HFF-Myc (cell line): ENCODE measurements around the gene ESYT1.
"Not testable (repeated sequence)": the region's sequence is repeated elsewhere in the genome, so short reads cannot be mapped to it uniquely, and the experiment has no call there.

Source experiments
- DNase-seq: peaks from one replicate; pipeline ENCODE4 v3.0.0-alpha.2; 2011; ENCODE audit warnings: low read depth; ENCODE audit errors: extremely low read depth
- H3K4me3 ChIP-seq: replicated peaks from 2 replicates; pipeline ENCODE4 v1.5.1; 2011; ENCODE audit warnings: low read depth, mild to moderate bottlenecking, control low read depth, low read length
- TF ChIP-seq, protein P1 (sequence below): IDR thresholded peaks from 2 replicates; pipeline ENCODE4 v1.5.1; 2012; ENCODE audit warnings: mild to moderate bottlenecking, low read depth, low read length, control low read depth; ENCODE audit errors: missing control alignments

The ESYT1 gene

DNA sequence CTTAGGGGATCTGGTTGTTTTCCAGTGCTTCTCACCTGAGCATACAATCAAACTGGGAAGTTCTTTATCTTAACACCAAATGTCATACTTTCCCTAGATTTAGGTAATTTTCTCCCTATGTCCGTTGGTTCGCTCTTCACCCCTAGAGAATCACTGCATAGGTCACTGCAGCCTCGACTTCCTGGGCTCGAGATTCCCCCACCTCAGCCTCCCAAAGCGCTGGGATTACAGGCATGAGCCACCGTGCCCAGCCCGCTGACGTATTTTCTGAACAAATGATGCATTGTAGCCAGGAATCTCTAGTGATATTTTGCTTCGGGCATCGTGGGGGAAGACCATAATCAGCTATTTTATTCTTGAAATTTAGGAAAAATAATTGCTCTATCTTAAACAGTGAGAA is 12.7 kb upstream of the ESYT1 start:
- no peak for DNase-seq
- peak overlapping the region; percentile 83 for H3K4me3 ChIP-seq
- TF ChIP-seq, protein P1, sequence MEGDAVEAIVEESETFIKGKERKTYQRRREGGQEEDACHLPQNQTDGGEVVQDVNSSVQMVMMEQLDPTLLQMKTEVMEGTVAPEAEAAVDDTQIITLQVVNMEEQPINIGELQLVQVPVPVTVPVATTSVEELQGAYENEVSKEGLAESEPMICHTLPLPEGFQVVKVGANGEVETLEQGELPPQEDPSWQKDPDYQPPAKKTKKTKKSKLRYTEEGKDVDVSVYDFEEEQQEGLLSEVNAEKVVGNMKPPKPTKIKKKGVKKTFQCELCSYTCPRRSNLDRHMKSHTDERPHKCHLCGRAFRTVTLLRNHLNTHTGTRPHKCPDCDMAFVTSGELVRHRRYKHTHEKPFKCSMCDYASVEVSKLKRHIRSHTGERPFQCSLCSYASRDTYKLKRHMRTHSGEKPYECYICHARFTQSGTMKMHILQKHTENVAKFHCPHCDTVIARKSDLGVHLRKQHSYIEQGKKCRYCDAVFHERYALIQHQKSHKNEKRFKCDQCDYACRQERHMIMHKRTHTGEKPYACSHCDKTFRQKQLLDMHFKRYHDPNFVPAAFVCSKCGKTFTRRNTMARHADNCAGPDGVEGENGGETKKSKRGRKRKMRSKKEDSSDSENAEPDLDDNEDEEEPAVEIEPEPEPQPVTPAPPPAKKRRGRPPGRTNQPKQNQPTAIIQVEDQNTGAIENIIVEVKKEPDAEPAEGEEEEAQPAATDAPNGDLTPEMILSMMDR = no peak

DNA sequence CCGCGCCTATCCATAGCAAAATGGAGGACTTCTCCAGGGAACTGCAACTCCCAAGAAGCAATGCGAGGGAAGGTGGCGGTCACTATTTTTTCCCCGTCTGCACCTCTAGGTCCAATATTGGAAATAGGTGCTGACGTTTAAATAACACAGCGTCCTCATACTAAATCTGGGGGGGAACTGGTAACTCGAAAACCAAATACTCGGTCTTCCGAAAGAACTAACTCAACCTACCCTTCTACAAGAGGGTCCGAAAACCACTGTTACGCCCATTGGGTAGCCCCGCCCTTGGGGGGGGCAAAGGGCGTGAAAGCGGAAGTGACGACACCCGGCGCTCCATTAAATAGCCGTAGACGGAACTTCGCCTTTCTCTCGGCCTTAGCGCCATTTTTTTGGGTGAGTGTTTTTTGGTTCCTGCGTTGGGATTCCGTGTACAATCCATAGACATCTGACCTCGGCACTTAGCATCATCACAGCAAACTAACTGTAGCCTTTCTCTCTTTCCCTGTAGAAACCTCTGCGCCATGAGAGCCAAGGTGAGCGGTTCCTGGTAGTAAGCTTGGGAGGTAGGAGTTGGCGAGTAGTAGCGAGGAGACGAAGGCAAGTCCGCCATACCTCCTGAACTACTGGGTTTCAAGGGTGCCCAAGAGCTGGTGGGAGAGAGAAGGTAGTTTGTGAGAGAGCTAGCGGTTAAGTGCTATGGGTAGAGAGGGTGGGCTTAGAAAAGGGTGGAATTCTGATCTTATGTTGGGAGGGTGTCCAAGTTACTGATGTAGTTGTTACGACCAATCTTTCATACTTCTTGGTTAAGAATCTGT is 11.6 kb upstream of the ESYT1 start, which contains the start of gene RPL41:
RPL41 (plus strand) TSS at position 367 of the 815 bp plus-strand sequence.
- DNase-seq = peak; percentile 86
- TF ChIP-seq, protein P1 = no peak
- H3K4me3 ChIP-seq = peak within 1 kb of the TSS; percentile 83

DNA sequence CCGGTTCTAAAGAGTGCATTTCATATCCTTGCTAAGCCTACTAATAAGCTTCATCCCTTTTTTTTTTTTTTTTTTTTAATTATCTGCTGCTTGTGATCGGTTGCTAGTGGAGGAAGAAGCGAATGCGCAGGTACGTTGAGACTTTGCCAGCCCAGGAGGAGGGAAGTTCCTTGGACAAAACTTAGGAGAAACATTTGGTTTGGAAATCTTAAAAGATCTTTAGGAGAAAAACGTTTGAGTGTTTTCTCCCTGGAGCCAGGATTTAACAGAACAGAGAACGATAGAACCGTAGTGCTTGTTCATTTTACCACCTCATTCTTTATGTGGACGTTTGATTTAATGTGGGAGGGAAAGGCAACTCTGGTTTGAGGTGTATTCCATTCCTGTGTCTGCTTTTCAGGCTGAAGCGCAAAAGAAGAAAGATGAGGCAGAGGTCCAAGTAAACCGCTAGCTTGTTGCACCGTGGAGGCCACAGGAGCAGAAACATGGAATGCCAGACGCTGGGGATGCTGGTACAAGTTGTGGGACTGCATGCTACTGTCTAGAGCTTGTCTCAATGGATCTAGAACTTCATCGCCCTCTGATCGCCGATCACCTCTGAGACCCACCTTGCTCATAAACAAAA is 10.9 kb upstream of the ESYT1 start:
- DNase-seq = not testable (repeated sequence)
- peak overlapping the region; percentile 83 for H3K4me3 ChIP-seq

DNA sequence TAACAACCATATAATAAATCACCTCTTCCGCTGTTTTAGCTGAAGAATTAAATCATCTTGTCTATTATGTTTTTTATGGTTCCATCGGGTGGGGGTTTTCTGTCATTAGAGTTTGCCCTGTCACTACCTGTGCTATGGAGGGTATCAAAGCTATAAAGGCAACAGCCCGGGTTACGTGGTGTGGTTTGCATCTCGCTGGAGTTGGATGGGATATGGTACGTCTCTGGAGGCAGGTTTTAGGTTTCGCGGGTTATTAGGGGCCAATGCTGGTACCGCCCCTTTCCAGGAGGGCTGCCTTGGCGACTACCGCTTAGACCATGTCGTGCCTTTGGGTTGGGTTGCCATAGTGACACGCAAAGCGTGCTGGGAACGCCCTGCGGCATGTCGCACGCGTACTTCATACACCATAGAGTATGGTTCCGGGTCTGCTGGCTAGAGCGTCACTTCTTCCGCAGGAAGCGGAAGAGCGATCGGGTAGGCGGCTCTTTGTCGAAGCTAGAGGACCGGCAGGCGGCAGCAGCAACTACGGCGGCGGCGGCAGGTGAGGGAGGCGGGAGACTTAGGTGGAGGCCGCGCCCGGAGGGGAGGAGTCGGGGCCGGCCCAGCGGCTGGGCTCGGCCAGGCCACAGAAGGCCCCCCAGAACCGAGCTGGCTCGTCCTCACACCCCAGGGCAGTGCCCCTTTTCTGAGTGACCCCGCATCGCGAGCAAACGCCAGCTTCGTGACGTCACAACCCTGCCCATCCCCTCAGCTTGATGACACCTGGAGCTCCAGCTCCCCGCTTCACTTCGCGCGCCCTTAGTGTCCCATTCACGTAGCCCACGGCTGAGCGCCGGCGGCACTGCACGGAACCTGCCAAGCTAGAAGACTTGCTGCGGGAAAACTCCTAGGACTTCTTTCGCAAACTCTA is 10.0 kb upstream of the ESYT1 start, which contains the start of gene ZC3H10:
ZC3H10 (plus strand) TSS at position 489 of the 910 bp plus-strand sequence. CDS start 2,297 bp downstream, outside the sequence.
- TF ChIP-seq, protein P1 = peak; percentile 47
- peak; percentile 99 for DNase-seq
- peak within 1 kb of the TSS; percentile 83 for H3K4me3 ChIP-seq

DNA sequence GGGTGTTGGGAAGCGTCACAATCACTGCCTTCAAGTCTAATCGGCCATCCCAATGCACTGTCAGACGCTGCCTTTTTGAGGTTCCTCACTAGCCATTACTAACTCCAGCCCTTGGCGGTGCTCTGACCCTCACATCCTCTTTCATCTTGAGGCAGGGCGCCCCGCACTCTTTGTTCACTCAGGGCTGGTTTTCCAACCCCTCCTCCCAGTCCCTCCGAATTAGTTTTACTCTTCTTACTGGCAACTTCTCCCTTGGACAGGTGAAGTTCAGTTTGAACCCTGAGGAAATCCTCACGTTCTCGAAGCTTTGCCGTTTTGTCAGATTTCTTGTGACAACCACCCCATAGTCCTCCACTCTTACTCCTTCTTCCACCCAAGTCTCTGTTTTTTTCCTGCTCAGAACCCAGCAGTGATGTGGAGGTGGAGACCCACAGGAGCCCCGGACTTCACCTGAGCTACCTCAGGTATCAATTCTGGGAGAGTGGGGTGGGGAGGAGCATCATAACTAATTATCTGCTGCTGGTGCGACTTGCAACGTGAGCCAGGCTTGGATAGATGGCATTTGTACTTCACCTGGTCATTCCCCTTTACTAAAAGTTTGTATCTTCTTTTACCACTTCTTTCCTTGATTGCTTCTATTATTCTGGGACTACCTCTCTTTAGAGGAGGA is 9.2 kb upstream of the ESYT1 start:
- DNase-seq = no peak
- TF ChIP-seq, protein P1 = no peak

DNA sequence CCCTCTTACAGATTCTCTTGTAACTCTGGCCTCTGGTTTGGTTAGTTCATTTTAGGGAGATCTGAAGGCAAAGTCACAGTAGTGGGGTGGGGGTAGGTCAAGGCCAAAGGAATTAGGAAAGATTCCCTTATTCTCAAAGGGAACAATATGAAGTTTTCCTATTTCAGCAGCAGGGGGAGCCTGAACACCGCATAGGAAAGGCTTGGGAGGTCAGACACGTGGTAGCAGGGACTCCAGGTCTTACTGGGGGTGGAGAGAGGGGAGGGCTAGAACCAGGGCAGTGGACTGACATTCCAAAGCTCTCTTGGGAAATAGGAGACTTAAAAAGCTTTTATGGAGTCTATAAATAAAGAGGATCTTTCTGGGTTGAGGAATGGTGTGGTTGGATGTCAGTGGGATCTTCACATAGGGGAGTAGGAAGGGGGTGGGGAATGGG is 8.7 kb upstream of the ESYT1 start:
- TF ChIP-seq, protein P1 = peak; percentile 79
- peak overlapping the region; percentile 83 for H3K4me3 ChIP-seq

More for the DNA sequence above, 9.2 kb upstream of the ESYT1 start:
- H3K4me3 ChIP-seq = peak overlapping the region; percentile 83

More for the DNA sequence above, 8.7 kb upstream of the ESYT1 start:
- peak; percentile 92 for DNase-seq
